Hippocampal formation (tissue), 2 donors: ENCODE results near the gene KPNA1.
A peak's percentile ranks its signal among the peaks of the same experiment; 100 is the strongest.

Source experiments
- DNase-seq, 2 donors: peaks; one replicate each; lab custom pipeline; 2025; lab: John Stamatoyannopoulos, UW

Gene KPNA1

DNA sequence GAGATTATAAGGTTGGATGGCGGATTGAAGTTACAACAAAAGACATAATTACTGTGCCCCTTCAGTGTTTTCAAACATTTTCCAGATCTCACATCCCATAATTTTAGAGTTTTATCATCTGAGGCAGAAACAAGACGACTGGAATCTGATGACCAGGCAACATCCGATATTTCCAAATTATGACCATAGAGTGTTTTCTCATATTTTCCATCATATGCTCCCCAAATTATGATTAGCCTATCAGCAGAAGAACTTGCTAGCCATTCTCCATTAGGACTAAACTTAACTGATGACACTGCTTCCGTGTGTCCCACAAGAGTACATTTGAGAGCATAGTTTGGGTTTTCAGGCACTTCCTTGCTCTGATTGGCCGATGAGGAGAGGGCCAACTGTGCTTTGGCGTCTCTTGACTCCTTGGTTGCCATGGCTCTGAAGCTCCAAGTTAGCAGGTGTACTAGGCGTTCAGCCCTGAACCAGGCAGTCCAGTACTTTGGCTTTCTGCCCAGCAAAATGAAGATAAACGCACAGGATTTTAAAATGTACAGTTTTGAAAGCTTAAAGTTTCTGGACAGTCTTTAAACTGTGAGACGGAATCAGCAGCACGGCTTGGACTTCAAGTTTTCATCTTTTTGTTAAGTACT lies 99.5 kb downstream of the KPNA1 start:
- no peak for DNase-seq

DNA sequence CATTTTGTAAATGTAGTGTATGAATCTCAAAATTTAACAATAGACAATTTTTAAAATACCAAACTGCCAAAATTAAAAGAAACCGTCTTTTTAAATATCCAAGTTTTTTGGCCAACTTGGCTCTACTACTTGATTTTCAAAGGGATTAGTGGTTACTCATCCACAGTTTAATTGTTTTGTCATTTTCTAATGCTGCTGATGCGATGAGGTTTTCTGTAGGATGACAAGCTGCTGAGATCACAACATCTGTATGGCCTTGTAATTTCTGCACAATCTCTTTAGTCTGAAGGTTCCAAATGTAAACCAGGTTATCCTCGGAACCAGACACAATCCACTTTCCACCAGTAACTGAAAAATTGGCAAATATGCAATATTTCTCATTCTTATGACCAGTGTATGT lies 100.3 kb downstream of the KPNA1 start:
- no peak for DNase-seq

DNA sequence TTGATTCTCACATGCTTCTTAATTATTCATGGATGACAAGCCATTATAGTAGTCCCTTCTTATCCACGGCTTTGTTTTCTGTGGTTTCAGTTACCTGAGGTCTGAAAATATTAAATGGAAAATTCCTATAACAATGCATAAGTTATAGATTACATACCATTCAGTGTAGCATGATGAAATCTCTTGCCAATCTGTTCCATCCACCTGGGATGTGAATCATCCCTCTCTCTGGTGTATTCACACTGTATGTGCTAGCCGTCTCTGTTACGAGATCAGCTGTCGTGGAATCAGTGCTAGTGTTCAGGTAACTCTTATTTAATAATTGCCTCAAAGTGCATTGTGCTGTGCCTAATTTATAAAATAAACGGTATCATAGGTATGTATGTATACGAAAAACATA lies 104.1 kb downstream of the KPNA1 start:
- no peak for DNase-seq

DNA sequence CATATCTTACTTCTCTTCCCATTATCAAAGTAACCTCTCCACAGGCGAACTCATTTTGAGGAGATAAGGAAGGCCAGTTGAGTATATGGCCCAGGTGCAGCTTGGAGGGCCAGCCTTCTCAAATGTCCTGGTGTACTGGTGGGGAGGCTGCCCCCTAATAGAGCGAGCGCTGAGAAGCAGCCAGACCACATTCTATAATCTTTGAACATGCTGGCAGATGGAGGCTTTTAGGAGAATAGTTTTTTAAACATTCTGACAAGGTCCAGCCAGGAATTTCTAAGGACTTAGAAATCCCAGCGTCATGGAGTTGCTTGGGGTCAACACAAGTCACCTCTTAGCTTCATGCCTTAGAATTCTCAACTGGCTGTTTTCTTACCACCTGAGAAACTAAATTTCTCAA lies 104.6 kb downstream of the KPNA1 start:
- no peak for DNase-seq

DNA sequence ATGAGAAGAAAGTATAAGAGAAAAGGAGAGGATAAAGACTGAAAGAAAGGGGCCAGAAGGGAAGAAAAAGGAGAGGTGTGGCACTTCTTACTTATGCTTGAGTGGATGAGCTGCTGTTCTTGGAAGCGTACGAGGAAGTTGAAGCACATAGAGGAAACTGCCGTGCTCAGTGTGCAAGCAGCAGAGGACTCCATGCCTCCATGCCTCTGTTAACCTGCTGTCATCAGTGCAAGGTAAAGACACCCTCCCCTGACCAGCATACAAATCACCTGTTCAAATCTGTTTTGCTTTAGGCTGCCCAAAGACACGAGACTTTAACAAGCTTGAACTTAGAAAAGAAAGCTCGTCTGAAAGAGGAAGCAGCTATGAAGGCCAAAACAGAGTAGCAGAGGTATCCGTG lies 105.3 kb downstream of the KPNA1 start:
- DNase-seq = no peak

DNA sequence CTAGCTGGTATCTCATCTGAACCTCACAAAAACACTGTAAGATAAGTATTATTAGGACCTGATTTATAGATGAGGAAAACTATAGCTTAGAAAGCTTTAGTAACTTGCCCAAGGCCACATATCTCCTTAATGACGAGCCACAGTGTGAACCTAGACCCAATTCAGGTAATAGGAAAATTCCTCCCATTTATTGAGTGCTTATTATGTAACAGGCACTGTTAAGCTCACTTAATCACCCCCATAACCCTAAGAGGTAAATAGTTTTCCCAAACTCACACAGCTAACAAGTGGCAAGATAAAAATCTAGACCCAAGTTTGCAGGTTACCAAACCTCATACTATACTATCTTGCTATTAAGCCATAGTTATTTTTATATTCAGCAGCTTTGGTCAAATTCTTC lies 106.8 kb downstream of the KPNA1 start:
- DNase-seq = no peak

DNA sequence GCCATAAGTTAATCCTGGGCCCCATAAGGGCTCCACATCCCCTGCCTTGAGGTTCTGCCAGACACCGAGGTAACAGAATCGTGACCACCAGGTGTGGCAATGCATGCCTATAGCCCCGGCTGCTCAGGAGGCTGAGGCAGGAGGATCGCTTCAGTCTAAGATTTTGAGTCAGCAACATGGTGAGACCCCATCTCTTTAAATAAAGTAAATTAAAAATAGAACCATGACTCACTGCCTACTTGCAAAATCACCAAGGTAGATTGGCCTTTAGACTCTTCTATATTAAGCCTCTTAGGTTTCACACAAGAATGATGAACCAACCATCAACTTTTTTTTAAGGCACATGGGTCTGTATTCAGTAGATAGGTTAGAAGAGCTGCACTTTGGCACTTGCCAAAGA lies 108.5 kb downstream of the KPNA1 start:
- no peak for DNase-seq

DNA sequence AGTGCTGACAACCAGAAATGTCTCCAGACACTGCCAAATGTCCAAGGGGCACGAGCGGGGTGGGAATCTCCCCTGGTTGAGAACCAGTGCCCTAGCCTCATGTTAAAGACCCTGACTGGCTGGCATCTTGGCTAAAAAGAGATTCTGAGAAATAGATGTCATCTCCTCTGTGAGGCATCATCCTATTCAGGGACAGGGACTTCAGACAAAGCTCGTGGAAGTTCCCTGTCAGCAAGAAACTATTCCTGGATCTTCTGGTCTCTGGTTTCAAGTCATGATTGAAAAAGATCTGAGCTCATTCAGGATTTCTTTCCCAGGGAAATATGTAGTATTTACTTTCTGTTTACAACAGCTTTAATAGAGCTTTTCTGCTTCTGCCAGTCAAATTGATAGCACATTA lies 109.7 kb downstream of the KPNA1 start:
- DNase-seq = no peak

DNA sequence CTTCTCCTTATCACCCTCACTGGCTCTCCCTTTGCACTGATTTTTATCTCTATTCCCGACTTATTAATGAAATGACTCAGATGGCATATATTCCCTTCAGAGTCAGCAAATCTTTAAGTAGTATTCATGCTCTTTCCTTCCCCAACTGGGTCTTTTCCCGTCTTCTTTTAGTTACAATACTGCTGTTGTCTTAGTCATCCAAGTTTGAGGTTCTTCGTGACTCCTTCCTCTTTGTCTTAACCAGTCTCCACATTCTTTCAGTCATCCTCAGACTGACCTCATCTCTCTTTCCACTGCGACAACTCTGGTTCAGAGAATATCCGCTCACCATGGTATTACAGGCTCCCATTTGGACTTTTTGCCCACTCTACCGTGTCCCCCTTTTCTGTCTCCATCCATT lies 111.2 kb downstream of the KPNA1 start:
- no peak for DNase-seq

DNA sequence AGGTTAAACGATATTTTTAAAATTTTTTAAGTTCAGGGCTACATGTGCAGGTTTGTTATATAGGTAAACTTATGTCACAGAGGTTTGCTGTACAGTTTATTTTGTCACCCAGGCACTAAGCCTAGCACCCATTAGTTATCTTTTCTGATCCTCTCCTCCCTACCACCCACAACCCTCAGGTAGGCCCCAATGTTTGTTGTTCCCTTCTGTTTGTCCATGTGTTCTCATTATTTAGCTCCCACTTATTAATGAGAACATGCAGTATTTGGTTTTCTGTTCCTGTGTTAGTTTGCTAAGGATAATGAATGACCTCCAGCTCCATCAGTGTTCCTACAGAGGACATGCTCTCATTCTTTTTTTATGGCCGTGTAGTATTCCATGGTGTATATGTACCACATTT lies 115.8 kb downstream of the KPNA1 start:
- DNase-seq = no peak

DNA sequence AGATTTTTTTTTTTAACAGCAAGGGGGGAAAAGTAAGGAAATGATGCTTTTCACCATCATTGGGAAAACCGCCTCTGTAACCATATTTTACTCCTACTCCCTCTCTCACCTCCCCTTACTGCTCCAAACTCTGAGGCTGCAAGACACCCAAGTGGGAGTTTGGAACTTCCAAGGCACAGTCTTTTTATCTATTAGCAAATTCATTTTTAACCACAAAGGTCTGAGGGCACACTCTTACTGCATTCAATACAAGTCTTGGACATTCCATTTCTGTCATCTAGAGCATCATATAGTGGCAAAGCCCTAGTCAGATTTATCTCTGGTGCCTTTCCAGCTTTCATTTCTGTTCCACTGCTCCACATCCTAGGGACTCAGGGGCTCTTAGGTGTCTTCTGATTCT lies 117.5 kb downstream of the KPNA1 start:
- DNase-seq = no peak

DNA sequence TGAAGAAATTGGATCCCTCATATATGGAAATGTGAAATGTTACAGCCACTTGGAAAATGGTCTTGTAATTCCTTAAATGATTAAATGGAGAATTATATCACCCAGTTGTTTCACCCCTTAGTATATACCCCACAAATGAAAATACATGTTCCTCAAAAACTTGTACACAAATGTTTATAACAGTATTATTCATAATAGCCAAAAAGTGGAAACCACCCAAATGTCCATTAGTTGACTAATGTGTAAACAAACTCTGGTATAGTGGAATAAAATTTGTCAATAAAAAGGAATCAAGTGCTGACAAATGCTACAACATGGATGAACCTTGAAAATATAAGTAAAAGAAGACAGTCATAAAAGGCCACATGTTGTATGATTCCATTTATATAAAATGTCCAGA lies 118.2 kb downstream of the KPNA1 start:
- no peak for DNase-seq

DNA sequence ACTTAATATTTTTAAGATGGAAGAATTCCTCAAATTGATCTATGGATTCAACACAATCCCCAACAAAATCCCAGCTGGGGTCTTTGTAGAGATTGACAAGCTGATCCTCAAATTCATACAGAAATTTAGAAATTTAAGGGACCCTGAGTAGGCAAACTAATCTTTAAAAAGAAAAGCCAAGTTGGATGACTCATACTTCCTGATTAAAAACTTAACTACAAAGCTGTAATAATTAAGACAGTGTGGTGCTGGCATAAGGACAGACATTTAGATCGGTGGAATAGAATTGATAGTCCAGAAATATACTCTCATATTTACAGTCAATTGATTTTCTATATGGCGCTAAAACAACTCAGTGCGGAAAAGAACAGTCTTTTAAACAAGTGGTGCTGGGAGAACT lies 119.2 kb downstream of the KPNA1 start:
- DNase-seq = no peak

DNA sequence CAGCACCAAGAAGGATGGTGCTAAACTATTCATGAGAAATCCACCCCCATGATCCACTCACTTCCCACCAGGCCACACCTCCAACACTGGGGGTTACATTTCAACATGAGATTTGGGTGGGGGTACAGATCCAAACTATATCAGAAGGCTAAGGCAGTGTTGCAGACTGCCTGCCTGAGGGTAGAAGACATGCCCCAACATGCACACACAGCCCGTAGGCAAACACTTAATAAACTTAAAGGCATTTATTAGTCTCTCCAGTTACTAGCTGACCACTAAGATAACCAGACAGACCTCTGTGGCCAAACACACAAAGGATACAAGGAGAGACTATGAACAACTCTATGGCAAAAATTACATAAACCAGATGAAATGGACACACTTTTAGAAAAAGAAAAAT lies 120.6 kb downstream of the KPNA1 start:
- no peak for DNase-seq

DNA sequence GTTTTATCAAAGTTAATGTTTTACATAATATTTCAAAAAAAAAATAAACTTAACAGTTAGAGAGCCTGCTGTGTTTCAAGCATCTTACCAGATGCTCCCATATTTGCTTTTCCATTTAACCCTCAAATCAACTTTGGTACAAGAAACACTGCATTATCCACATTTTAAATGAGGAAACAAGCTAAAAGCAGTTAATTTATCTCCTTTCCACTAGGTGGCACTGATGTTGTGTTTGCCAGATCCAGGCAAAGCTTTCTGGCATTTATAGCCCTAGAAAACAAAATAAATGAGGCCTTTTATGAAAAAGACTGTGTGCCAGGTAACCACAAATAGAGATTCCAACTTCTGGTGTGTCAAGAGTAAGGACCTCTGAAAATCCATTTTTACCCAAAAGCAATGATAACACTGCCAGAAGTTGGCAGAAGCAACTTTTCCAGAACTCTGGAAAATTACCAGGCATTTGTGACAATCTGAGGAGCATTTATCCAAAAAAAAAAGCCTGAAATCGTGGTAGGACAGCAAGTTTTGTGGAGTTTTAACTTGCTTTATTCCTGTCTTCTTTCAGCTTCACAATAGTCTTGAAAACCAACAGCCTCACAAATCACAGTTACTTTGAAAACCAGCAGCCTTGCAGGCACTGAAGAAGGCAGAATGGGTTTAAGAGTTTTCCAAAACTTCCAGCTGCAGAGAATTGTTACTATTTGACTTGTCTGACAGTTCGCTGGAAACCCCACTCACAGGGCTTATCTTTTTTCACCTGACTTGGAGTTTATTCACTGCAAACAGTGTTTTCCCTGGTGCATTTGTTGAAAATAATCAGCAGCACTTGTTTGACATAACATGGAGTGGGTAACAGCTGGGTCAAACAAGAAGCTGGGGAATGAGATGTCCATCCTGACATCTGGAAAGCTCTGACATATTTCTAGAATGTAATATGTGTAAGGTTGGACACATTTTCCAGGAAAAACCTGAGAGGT lies 121.6 kb downstream of the KPNA1 start:
- peak in 1 of 2 donors; percentile 54 for DNase-seq

DNA sequence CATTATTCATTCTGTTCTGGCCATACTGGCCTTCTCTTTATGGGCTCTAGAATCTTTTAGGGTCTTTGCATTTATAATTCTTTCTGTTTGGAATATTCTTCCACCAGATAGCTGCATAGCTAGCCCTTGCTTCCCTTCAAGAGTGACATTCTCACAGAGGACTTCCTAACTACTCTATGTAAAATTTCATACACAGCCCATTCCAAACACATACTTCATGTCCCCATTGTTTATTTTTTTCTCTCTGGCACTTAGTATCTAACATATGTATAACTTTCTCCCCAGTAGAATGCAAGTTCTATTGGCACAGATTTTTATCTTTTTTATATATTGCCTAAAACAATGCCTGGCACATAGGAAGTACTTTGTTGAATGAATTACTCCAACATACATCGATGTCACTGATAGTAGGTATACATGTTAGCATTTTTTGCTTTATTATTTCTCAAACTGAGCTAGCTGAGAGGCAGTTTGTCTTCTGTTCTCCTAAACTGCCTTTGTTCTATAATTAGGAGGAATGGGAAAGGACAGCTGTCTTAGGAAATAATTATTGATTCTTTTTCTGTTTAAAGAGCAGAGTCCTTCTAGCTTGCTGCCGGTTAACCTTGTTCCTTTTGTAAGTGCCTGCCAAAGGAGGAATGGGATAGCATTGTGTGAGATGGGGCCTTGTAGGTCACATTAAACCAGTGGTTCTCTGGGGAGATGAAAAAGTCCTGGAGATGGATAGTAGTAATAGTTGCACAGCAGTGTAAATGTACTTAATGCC lies 122.9 kb downstream of the KPNA1 start:
- no peak for DNase-seq

DNA sequence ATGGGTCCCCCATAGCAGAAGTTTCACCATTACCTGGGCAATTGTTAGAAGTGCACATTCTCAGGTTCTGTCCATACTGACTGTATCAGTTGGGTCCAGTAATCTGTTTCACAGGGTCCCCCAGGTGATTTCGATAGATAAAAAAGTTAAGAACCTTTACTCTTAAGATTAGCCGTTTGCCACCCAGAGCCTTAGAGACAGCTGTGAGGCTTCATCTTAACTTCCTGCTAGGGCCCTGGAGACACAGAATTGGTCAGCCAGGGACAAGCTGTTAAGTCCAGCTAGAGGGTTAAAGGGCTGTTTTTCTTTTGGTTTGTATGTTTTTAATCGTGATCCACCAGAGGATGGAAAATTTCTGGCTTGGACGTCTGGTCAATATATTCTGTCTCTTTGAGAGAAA lies 124.1 kb downstream of the KPNA1 start:
- DNase-seq = no peak

DNA sequence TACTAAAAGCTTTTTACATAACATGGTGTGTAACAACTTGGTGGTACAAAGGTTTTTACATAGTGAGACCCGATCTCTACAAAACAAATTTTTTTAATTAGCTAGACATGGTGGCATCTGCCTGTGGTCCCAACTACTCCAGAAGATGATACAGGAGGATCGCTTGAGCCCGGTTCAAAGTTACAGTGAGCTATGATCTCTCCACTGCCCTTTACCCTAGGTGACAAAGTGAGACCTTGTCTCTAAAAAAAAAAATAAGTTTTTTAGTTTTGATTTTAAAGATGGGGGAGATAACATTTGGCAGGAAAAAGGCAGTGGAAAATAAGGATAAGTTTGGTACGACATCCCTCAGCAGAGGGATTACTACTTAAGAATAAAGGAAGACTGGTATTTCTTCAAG lies 124.8 kb downstream of the KPNA1 start:
- no peak for DNase-seq

DNA sequence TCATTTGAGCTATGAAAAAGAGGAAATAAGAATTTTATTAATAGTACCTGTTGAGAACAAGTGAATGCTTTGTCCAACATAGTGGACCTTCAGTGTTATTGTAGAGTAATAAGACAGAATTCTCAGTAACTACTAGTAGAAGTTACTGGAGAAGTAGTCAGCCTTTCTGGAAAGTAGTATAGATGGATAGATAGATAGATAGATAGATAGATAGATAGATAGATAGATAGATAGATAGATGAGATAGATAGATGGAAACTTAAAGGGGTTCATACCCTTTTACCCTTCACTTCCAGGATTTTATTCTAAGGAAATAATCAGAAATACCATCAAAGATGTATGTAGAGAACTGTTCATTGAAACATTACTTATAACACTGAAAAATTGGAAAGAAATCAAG lies 125.5 kb downstream of the KPNA1 start:
- DNase-seq = no peak

DNA sequence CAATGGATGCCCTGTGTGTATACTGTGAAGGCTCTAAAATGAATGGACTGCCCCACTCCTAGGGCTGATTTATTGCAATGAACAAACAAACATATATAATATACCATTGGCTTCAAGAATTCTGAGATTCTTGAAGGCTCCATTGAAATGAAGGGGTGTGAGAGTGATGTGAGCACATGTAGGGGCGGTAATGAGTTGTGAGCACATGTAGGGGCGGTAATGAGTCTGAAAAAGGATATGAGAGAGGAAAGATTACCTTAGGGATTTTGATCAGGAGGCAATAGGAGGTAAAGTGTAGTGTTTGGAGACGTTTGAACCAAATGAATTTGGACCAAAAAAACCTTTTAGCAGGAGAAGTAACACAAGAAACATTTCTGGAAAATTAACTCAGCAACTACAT lies 127.0 kb downstream of the KPNA1 start:
- DNase-seq = no peak

DNA sequence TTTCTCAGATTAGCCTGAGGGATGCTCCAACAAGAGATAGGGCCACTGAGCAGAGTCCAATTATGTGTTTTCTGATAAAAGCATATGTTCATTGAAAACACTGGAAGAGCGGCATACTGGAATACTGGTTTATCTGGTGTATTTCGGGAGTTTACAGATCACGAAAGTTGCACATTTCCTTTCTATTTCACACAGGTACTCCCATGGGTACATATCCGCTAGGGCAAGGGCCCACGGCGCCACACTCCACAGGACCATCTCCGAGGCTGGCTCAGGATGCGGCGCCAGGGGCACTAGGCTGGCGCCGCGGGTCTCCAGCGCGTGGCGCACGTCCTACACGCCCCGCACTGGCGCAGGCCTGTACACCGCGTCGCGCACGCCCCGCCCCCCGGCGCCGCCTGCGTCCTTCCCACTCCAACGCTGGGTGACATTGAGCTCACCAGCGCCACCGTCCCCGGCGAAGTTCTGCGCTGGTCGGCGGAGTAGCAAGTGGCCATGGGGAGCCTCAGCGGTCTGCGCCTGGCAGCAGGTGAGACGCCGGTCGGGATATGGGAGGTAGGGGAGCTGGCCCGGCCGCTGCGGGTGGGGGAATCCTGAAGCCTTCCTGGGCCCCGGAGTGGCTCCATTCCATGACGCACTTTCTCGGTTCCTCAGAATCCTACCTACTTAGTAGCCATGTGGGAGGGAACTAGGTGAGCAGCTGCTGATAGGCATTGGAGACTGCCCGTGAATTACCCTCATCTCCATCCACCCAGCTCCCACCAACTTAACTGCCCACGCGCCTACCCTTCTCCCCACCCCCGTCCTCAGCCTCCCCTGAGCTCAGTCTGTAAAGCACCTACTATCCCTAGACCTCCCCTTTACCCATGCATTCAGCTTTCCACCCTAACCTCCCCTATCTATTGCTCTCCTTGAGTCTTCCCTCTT lies 130.7 kb downstream of the KPNA1 start, which contains the start of gene FAM162A:
TSS of gene FAM162A (plus strand) at position 412 of the 927 bp plus-strand sequence. CDS start at position 496, 84 bp downstream.
- DNase-seq = peak; percentile 91 to 92
